Caco-2 (cell line): ENCODE results near the gene USP24. TPM values are rescaled to one million over a fixed set of nuclear protein-coding genes. Genes with fewer than 3 reads are reported as not detected.

Source experiments
- BruUV-seq: library from RNA; stranded (reverse); fragments of 400-500 nt; replicated peaks from 2 replicates; lab custom pipeline; 2021; lab: Mats Ljungman, UMichigan
- CTCF ChIA-PET: fragments of 300-600 bp; sonication (Branson Sonifier 250); formaldehyde crosslinking; loops from one replicate; lab custom pipeline; 2022; ENCODE audit warnings: antibody characterized with exemption; lab: Charles Lee
- POLR2A ChIA-PET: fragments of 300-600 bp; sonication (Branson Sonifier 250); formaldehyde crosslinking; loops from one replicate; lab custom pipeline; 2022; ENCODE audit warnings: antibody characterized with exemption; lab: Charles Lee
- DNase-seq, 2 experiments: peaks; one replicate each; pipeline versions ENCODE4 v3.0.0 to v3.0.0-alpha.2; 2020 to 2022
- H3K27me3 ChIP-seq: replicated peaks from 2 replicates; pipeline ENCODE4 v1.6.0; 2011; ENCODE audit warnings: low read length; ENCODE audit not compliant: control insufficient read depth, insufficient read depth
- H3K36me3 ChIP-seq: 2 replicates; pipeline ENCODE4 v1.5.1; 2011; ENCODE audit warnings: low read length; ENCODE audit not compliant: control insufficient read depth, insufficient read depth
- H3K4me1 ChIP-seq: fragments of 250-450 bp; sonication (Bioruptor Pico); 2 replicates; pipeline ENCODE4 v1.5.1; 2020; ENCODE audit warnings: mild to moderate bottlenecking
- H3K4me3 ChIP-seq: 2 replicates; pipeline ENCODE4 v1.5.1; 2011; ENCODE audit warnings: low read depth, mild to moderate bottlenecking, control low read depth, low read length
- H3K9me3 ChIP-seq: fragments of 250-450 bp; sonication (Bioruptor Pico); 2 replicates; pipeline ENCODE4 v1.5.1; 2020; ENCODE audit warnings: mild to moderate bottlenecking, moderate library complexity
- H3K27ac Mint-ChIP-seq: one replicate; pipeline ENCODE4 v1.8.0; 2022; ENCODE audit warnings: mixed read lengths; ENCODE audit not compliant: unreplicated experiment
- H3K27me3 Mint-ChIP-seq: one replicate; pipeline ENCODE4 v1.8.0; 2022; ENCODE audit warnings: mixed read lengths; ENCODE audit not compliant: insufficient read depth, unreplicated experiment
- H3K36me3 Mint-ChIP-seq: one replicate; pipeline ENCODE4 v1.8.0; 2022; ENCODE audit warnings: mild to moderate bottlenecking, mixed read lengths; ENCODE audit not compliant: insufficient read depth, unreplicated experiment
- H3K4me1 Mint-ChIP-seq: one replicate; pipeline ENCODE4 v1.8.0; 2022; ENCODE audit warnings: low read depth, mixed read lengths; ENCODE audit not compliant: unreplicated experiment
- H3K4me3 Mint-ChIP-seq: one replicate; pipeline ENCODE4 v1.8.0; 2022; ENCODE audit warnings: mild to moderate bottlenecking, moderate library complexity, mixed read lengths; ENCODE audit not compliant: unreplicated experiment
- H3K9me3 Mint-ChIP-seq: one replicate; pipeline ENCODE4 v1.8.0; 2022; ENCODE audit warnings: mixed read lengths; ENCODE audit not compliant: unreplicated experiment
- CTCF ChIP-seq, 2 experiments: fragments of 200-600 bp in 1 of 2; IDR thresholded peaks; 1 replicate in 1 of 2; 2 replicates in 1 of 2; pipeline versions ENCODE4 v1.5.1 to v1.8.0; 2011 to 2022; ENCODE audit warnings: antibody characterized with exemption in 1 of 2, control low read depth in 1 of 2, inconsistent platforms in 1 of 2, low read depth in 1 of 2, low read length in 1 of 2, mild to moderate bottlenecking in 1 of 2, moderate library complexity in 1 of 2; ENCODE audit not compliant: insufficient read depth in 1 of 2, severe bottlenecking in 1 of 2, unreplicated experiment in 1 of 2
- intact Hi-C: fragments of 100-400 bp; cut with micrococcal nuclease; formaldehyde crosslinking; loops from one replicate; pipeline ENCODE4 v1.10.0; 2022; ENCODE audit not compliant: unreplicated experiment
- total RNA-seq: library from RNA; stranded (reverse); gene quantifications from 2 replicates; pipeline ENCODE4 v1.2.3, GENCODE V29; 2022

Gene USP24
- total RNA-seq, 1 experiment from 2014 or later, result 34.7 TPM

GRCh38 chr1:55212349-55213150 lies 2.6 kb downstream of the USP24 start:
- Mint-ChIP-seq H3K4me1 (peaks cover 42% of the 10 kb centered on the region), H3K36me3 (peaks cover 23% of the 10 kb centered on the region), H3K4me3 (peak overlapping the region; percentile 48), H3K27me3 (no peaks in the 10 kb centered on the region), H3K9me3 (no peaks in the 10 kb centered on the region), H3K27ac (no peak overlapping the region)
- Histone ChIP-seq H3K36me3 (no peaks in the 10 kb centered on the region), H3K4me3 (no peak overlapping the region), H3K27me3 (no peaks in the 10 kb centered on the region), H3K9me3 (no peaks in the 10 kb centered on the region), H3K4me1 (peaks cover 26% of the 10 kb centered on the region)
- POLR2A ChIA-PET, result no interaction called here
- no TSS peak for BruUV-seq
- no peak for TF ChIP-seq CTCF (IDR thresholded peaks at IDR 0.05; ENCODE audit: insufficient read depth in 1 of 2, low read depth in 1 of 2, low read length in 1 of 2, severe bottlenecking in 1 of 2, unreplicated experiment in 1 of 2)
- intact Hi-C loops, result no loop called here
- DNase-seq, result no peak
- CTCF ChIA-PET, result no interaction called here

GRCh38 chr1:55211863-55212262 lies 3.3 kb downstream of the USP24 start:
- H3K9me3 ChIP-seq, result no peaks in the 10 kb centered on the region
- no peak for TF ChIP-seq CTCF (IDR thresholded peaks at IDR 0.05; ENCODE audit: insufficient read depth in 1 of 2, low read depth in 1 of 2, low read length in 1 of 2, severe bottlenecking in 1 of 2, unreplicated experiment in 1 of 2)
- DNase-seq, result no peak
- Mint-ChIP-seq H3K27ac (no peak overlapping the region), H3K4me1 (peaks cover 35% of the 10 kb centered on the region), H3K36me3 (peaks cover 23% of the 10 kb centered on the region), H3K9me3 (no peaks in the 10 kb centered on the region), H3K4me3 (peak overlapping the region; percentile 48), H3K27me3 (no peaks in the 10 kb centered on the region)
- CTCF ChIA-PET, result no interaction called here
- no peaks in the 10 kb centered on the region for H3K27me3 ChIP-seq
- no TSS peak for BruUV-seq
- intact Hi-C loops, result no loop called here
- H3K4me3 ChIP-seq, result no peak overlapping the region
- peaks cover 26% of the 10 kb centered on the region for H3K4me1 ChIP-seq
- no peaks in the 10 kb centered on the region for H3K36me3 ChIP-seq
- POLR2A ChIA-PET, result no interaction called here

- no peaks in the 10 kb centered on the region for H3K27me3 Mint-ChIP-seq
- no peaks in the 10 kb centered on the region for H3K9me3 ChIP-seq
- peaks cover 22% of the 10 kb centered on the region for H3K4me1 ChIP-seq
- H3K36me3 ChIP-seq, result no peaks in the 10 kb centered on the region
- H3K4me3 ChIP-seq, result no peak overlapping the region
- CTCF ChIA-PET, result no interaction called here
- H3K27me3 ChIP-seq, result no peaks in the 10 kb centered on the region
- POLR2A ChIA-PET, result no interaction called here
- TF ChIP-seq CTCF (IDR thresholded peaks at IDR 0.05; ENCODE audit: insufficient read depth in 1 of 2, low read depth in 1 of 2, low read length in 1 of 2, severe bottlenecking in 1 of 2, unreplicated experiment in 1 of 2), result no peak
- DNase-seq, result no peak
- BruUV-seq, result no TSS peak
- H3K9me3 Mint-ChIP-seq, result no peaks in the 10 kb centered on the region
- intact Hi-C loops, result no loop called here
- no peak overlapping the region for H3K27ac Mint-ChIP-seq
- H3K36me3 Mint-ChIP-seq, result peaks cover 16% of the 10 kb centered on the region
- peaks cover 29% of the 10 kb centered on the region for H3K4me1 Mint-ChIP-seq
- H3K4me3 Mint-ChIP-seq, result no peak overlapping the region
These were observed 4.0 kb downstream of the USP24 start for GRCh38 chr1:55210990-55211801.
